OCI-M2 (cell line): ENCODE data around the gene PRRX2.

Experiments
- DNase-seq: peaks from one replicate; lab custom pipeline; 2025; ENCODE audit not compliant: unreplicated experiment; lab: John Stamatoyannopoulos, UW

Gene PRRX2

DNA sequence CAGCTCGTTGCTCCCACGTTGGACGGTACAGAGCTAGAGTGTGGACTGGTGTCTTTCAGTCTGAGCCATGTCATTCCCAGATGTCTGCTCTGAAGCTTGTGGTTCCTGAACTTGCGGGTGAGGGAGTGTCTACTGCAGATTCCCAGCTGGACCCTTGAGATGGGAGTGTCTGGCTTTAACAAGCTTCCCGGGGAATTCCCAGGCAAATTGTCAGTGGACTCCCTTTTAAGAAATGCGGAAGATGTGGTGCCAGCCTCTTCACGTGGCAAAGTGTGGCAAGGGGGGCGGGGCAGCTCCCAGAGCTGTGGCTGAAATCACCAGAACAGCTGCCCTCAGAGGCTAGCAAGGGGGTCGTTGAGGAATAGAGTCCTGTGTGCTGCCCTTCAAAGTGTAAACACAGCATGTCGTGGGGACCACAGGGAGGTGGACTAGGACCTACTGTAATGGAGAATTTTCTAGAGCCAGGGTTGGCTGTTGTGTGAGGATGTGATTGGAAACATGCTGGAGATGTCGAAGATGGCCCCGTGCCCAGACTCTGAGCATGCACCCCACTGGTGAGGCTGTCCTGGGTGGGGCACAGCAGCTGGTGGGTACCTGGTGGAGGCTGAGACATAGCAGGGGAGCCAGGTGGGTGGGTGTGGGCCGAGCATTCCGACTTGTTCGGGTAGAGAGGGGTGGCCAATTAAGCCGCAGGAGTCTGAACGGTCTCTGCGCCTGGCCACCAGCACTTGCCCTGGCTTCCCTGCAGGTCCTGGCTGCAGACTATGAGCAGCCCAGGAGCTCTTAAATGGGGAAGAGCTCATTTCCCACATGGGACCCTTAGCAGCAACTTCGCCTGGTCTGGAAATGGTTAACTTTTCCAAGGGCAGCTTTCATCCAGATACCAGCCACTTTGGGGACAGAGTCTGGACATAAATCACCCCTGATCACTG is 37.4 kb downstream of the PRRX2 start:
- no peak for DNase-seq

DNA sequence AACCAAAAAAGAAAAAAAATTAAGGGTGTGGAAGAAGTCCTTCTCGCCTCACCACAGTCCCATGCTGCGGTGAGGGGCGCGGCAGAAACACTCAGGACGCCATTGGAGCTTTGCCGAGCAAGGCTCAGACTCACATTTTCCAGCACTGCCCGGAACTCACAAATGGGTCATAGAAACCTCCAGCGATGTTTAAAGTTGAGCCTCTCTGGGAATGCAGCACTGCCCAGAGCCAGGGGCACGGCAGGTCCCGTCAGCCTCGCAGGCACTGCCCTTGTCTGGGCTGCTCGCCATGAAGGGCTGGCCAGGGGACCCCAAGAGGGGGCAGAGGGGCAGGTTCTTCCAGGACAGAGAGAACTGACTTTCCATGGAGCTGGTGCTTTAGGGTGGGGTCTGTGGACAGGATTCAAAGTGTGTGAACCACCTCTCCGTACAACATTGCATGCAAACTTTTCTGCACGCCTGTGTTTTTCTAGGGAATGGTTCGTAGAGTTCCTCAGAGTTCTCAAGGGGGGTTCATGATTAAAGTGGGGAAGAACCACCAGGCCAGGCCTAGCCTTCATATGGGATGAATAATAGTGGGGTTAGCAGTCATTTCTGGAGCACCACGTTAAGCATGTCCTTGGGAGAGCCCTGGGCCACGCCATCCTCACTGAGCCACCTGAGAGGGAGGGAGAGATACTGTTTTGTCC is 38.4 kb downstream of the PRRX2 start:
- DNase-seq, result no peak

DNA sequence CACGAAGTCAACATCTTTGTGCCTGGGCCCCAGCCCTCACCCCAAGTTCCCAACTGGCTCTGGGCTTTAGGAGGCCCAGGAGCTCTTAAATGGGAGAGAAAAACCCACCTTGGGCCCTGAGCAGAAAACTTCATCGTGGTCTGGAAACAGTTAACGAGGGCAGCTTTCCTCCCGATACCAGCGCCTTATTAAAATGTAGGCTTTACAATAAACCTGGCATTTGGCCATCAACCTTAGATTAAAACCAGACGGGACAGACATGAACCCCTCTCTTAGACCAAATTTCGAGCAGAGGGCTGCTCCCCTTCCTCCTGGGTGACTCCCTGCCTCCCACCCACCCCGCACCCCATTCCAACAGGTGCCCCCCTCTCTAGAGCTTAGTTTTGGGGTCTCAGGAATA is 39.4 kb downstream of the PRRX2 start:
- DNase-seq, result no peak

DNA sequence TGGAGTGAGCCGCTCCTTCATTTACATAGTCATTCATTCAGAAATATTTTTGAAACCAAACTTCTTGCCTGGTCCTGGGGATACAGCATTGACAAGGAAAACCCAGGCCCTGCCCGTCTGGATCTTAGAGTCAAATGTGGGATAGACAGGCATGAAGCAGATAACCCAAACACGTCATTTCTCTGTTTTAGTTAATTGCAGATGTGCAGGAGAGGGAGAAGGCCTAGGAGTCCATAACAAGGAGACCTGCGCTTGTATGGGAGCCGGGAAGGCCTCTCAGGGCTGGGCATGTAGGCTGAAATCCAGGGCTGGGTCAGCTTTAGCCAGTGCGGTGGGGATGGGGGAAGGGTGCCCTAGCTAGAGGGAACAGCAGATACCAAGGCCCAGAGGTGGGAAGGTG is 43.3 kb downstream of the PRRX2 start:
- DNase-seq, result no peak

DNA sequence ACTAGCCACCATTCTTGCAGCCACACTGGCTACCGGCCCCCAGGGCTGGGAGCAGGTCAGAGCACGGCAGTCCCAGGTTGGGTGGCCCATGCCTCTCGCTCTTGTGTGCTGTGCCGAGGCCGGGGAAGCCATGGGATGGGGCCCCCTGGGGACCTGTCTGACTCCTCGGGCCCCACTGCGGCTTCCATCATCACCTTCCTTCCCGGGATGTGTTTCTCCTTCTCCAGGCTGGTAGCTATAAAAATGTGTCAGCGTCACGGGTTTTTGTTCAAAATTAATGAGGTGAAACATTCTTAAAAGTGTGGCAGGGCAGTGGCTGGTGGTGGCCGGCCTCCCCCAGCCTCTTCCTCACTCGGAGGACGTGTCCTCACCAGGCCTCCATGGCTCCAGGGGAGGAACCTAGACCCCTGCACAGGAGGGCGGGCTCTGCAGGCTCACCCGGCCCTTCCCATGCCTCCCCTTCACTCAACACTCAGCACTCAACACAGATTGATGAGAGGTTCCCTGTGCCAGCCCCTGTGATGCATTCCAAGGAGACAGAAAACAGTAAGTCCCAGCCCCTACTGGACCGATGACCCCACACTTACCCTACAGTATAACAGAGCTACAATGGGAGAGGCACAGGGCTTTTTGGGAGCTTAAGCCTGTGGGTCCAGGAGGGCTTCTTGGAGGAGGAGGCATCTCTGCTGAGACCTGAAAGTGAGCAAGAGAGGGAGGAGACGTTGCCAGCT is 44.2 kb downstream of the PRRX2 start:
- no peak for DNase-seq

DNA sequence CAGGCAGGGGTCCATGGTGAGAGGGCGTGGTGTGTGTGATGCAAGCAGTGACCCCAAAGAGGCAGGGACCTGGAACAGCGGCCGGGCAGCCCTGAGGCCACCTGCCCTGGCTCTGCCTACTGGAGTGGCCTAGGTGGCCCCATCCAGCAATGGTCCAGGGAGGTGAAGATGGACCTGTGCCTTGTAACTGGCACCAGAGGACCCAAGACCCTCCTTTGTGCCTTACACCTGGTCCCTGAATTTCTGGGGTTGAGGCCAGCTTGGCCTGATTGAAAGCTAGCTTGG is 44.7 kb downstream of the PRRX2 start:
- no peak for DNase-seq

DNA sequence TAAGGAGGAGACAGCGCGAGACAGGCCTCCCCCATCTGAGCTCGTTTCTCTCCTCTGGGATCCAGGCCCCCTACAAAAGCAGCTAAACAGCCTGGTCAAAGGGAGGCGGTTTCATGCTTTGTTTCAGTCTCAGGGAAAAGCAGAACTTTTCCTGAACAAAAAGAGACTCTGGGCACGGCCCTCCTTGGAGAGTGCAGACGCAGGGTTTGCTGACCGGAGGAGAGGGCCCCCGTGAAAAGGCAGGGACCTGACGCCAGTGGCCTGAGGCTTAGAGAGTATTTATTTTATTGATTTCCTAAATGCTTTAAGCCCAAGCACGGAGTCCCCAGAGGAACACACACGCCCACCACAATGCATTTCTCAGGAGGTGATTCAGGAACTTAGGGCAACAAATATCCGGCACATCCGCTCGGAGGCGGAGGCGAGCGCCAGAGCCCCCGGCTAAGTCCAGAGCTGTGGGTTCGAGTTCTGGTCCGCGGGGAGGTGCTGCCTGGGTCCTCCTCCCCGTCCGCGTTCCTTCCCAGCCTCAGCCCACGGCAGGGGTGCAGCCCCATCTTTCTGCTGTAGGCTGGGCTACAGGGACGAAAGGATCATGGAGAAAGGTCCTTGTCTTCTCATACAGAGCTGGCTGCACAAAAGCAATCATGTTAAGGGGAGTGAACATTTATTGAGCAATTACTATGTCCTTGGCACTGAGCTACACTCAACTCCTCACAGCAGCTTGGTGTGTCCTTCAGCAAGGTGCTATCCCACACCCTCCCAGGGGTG is 47.4 kb downstream of the PRRX2 start:
- DNase-seq, result no peak

DNA sequence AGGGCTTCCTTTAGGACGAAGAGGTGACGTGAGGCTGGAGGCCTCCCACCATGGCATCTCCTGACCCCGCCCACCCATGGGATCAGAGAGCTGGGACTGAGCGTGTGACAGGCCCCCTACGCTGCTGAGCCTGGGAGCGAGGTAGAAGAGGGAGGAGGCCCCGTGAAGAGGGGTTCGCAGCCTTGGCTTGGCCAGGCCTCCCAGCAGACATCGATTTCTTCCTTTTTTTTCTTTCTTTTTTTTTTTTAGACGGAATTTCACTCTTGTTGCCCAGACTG is 47.9 kb downstream of the PRRX2 start:
- no peak for DNase-seq

DNA sequence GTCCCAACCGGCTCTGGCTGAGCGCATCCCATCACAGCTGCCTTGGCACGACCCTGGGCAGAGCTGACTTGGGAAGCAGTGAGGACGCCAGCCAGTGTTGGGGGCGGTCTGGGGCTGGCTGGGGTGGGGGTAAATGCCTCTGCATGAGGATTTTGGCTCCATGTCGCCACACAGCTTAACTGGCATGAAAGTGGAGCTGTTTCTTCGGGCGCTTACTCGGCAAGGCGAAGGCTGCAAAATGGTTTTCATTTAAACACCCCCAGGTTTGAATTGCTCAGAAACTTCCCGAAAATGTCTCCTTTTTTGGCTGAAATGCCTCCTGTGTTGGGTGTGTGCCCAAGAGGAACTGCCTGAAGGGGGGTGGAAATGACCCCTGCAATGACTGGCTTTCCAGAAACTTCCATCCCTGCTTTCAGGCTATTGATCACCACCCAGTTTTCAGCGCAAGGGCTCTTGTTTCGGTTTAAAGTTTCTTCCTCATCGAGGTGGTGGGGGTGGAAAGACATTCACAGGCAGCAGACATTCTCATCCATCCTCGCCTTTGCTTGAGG is 49.1 kb downstream of the PRRX2 start:
- DNase-seq, result no peak

DNA sequence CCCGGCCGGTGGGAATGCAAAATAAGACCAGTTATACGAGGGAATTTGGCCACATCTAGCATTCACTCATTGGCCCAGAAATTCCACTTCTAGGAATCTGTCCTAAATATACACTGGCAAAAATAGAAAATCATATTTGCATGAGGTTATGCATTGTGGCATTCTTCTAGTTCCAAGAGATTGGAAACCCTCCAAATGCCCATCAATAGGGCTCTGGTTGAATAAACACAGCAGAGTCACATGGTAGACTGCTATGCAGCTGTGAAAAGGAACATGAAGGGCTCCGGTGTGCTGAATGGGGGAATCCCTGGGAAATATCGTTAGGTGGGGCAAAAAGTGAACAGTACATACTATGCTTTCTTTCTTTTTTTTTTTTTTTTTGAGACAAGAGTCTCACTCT is 50.6 kb downstream of the PRRX2 start:
- DNase-seq, result no peak

DNA sequence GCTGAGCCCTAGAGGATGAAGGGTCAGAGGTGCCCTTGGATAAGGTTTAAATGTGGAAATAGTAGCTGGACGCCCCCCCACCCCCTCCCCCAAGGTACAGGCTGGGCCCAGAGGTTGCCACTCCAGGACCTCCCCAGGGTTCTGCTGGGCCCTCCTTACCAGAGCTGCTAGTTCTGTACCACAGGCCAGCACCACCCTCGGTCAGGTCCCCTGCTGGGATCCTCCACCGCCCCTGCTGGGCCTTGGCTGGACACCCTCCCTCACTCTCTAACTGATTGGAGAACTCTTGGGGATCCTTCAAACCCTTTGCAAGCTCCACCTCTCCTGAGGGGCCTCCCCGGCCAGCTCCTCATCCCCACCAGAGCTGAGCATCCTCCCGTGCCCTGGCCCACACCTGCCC is 52.5 kb downstream of the PRRX2 start:
- DNase-seq, result no peak

DNA sequence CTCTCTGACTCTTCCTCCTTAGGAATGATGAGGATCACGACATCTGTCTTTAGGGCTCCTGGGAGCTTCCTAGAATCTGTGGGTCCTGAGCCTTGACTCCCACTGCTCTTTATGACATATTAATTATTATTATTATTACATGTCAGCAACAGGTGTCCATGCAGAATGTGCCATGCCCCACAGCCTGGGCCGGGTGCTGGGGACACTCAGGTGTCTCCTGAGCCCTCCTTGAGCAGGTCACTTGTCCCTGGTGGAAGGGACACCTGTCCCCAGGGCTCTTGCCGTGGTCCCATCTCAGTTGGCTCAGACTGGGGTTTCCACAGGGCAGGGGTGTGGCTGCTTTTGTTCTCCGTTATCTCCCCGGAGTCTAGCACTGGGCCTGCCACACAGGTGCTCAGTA is 53.2 kb downstream of the PRRX2 start:
- DNase-seq, result no peak

DNA sequence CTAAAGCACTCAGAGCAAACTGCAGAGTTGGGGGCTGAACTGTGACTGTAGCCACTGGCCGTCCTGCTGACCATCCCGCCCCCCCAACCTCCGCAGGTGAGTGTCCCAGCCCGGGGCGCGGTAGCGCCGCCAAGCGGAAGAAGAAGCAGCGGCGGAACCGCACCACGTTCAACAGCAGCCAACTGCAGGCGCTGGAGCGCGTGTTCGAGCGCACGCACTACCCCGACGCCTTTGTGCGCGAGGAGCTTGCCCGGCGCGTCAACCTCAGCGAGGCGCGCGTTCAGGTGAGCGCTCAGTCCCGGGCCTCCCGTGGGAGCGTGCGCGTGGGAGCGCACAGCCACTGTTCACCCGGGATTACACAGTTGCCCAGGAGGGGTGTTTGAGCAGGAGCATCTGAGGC is 53.7 kb downstream of the PRRX2 start:
- DNase-seq, result no peak

DNA sequence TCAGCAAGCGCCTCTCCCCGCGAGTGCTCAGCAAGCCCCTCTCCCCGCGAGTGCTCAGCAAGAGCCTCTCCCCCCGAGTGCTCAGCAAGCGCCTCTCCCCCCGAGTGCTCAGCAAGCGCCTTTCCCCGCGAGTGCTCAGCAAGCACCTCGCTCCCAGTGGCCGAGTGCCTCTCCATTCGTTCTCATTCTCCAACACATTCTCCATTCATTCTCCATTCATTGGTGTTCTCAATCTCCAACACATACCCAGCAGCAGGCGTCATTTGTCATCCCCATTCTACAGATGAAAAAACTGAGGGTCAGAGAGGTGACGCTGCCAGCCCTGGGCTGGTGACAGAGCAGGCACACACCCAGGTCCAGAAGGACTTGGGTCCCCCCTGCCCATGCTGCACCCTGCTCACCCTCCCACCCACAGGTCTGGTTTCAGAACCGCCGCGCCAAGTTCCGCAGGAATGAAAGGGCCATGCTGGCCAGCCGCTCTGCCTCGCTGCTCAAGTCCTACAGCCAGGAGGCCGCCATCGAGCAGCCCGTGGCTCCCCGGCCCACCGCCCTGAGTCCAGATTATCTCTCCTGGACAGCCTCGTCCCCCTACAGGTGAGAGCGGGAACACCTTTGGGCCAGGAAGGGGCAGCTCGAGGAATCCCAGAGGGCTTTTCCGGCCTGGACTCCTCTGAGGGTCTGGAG is 54.9 kb downstream of the PRRX2 start:
- no peak for DNase-seq

DNA sequence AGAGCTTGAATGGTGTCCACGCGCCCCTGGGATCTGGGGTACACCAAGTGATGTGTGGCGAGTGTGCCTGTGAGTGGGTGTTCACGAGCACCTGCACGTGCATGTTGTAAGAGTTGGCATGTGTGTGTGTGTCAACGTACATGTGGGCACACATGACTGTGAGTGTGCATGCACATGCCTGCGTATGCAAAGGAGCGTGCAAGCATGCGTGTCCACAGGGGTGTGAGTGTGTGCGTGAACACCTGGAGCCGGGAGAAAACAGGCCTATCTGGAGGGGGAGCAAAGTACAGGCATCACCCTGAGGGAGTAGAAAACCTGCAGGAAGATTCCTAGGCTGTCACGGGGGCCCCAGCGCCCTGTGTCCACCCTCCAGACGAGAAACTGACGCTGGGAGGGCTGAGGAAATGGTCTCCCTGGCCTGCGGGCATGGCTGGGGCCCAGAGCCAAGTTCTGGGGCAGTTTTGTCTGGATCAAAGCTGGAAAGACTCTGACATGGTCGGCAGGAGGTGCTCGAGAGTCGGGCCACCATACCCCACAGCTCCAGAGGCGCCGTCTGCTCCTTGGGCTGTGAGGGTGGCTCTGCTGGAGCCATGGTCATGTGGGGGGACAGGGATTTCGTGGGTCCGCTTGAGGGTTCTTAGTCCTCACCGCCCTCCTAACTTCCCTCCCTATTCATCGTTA is 55.6 kb downstream of the PRRX2 start:
- no peak for DNase-seq

DNA sequence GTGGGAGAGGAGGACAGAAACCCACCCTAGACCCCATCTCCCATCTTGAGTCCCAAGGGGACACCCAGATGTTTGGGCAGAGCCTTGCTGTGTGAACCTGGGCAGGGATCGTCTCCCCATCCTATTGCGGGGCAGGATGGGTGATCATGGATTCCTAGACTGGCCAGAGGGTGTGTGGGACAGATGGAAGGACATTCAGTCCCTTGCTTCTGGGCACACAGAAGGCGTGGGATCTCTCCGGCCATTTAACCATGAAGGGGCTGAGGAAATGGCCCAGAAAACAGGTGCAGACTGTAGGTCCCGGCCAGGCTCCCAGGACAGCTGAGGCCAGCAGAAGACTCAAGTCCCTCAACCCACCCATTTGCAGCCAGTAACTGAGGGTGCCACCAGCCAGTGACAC is 57.5 kb downstream of the PRRX2 start:
- DNase-seq, result no peak

DNA sequence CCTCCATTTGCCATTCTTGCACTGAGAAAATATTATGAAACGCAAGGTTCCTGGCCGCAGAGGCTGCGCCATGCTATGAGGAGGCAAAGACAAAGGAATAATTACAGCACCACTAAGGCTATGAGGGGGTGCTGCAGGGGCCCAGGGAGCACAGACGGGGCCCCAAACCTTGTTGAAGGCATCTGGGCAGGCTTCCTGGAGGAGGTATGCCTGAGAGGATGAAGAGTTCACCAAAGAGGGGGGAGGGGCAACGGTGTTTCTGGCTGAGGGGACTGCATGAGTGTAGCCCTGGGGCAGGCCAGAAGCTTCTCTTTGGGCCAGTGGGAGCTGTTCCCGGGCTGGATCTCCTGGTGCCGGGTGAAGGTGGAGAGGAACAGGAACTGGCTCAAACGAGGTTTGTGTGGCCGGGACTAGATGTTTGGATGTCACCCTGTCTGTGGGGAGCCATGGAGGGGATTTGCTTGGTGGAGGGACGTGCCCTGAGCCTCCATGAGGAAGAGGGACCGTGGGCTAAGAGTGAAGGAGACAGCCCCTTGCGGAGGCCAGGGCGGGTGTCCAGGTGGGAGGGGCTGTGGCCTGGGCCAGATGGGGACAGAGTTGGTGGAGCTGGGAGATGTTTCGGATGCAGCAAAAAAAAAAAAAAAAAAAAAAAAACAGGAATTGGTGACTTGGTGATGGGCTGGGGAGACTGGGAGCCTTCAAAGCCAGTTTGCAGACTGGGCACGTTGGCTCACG is 59.2 kb downstream of the PRRX2 start:
- no peak for DNase-seq

DNA sequence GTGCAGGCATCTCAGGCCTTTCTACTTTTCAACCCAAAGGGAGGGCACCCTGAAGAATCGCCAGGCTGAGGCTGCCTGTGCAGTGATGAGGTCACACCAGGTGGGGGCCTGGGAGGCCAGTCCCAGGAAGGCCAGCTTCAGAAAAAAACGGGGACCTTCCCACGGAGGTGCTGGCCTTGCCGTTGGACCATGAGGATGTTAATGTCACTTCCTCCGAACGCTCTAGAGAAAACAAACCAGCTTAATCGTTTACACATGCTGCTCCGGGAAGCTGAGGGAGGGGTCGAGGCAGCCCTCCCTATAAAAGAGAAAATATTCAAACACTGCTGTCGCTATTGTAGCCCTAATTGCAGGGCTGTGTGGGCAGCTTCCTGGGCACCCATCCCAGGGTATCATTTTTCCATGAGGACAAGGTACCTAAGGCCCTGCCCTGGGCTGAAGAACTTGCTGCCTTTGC is 60.4 kb downstream of the PRRX2 start:
- no peak for DNase-seq
